HG03039 (cell line): Measurements from ENCODE around the gene FBXL16.

Experiments
- ATAC-seq: cut with Tn5 transposase; IDR thresholded peaks from one replicate; pipeline ENCODE4 v1.9.1; 2021; ENCODE audit warnings: mild to moderate bottlenecking, moderate library complexity; ENCODE audit not compliant: unreplicated experiment

FBXL16 gene

DNA sequence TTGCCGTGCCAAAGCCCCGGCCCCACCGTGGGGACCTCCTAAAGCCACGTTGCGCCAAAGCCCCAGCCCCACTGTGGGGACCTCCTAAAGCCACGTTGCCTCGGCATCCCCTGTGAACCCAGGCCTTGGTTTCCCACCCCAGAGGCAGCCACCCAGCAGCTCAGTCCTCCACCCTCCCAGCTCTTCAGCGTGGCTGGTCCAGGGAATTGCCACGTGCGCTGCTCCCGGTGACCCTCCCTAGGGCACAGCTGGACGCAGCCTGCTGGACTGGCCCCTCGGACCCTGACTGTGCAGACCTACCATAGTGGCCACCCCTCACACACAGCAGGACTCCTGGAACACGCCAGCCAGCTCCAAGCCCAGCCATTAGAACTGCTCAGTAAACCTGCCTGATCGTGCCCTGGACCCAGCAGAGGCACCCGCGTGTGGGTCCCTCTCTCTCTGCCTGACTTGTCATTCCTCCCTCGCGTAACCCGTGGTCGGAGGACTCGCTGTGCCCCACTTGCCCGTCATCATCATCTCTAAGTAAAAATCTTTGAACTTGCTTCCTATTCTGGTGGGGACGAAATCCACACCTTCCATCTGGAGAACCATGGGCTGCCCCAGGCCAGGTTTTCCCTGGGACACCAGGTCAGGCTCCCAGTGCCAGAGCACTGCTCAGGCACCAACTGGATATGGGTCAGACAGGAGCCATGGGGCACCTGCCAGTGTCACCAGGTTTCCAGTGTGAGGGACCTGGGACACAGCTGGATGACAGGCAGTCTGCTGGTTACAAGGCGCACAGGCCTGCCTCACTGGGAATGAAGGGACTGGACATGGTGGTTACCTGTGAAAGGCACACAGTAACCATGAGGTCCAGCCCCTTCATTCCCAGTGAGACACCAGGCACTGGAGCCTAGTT lies 29.6 kb upstream of the FBXL16 start:
- ATAC-seq = no peak

- no peak for ATAC-seq
These were observed 28.8 kb upstream of the FBXL16 start for GRCh38 chr16:734208-734980.

GRCh38 chr16:733382-734207 lies 28.0 kb upstream of the FBXL16 start:
- no peak for ATAC-seq

DNA sequence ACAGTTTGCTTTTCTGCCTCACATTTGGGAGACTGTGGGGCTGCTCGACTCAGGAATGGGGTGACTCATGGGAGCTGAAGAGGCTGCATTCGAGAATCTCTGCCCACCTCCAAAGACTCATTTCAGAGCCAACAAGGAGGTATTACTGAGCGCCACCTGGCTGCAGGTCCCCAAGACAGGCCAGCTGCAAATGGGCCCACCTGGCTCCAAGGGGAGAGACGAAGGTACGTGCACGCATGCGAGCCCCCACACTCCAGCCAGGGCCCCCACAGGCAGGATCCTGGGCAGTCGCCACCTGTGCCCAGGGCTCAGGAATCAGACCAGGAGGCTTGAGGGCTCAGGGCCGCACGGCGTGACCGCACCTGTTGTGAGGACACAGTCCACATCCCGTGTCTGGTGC lies 27.3 kb upstream of the FBXL16 start:
- no peak for ATAC-seq

GRCh38 chr16:732332-732731 lies 26.7 kb upstream of the FBXL16 start:
- ATAC-seq = no peak

DNA sequence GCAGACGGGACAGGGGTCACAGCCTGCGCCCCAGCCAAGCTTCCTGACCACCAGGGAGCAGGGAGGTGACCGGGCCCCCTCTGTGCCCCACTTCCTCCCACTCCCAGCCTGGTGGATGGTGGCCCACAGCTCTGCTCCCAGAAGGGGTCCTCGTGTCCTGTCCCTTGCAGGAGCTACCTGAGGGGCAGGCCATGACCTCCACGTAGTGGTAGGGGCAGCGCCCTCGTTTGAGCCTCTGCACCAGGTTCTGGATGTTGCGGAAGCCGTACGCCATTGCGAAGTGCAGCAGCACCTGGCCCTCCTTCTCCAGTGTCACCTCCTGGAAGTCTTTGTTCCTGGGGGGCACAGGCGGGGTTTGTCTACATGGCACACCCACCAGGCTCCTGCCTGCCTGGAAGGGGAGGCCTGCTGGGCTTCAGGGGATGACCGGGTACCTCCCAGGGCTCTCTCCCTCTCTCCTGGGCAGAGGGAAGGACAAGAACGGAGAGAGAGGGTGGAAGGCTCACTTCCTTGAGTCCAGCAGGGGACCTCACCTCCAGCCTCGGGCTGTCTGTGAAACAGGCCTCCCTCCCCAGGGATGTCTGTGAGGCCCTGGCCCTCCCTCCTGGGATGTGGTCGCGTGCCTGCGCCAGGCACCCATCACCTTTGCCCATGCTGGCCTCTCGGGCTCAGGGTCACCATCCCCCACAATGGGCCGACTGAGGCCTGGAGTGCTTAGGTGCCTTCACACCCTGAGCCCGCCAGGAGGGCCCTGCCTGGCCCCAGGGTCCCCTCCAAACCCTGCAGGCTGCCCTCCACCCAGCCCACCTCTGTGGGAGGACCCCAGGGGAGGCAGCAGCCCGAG lies 25.3 kb upstream of the FBXL16 start:
- ATAC-seq = no peak

DNA sequence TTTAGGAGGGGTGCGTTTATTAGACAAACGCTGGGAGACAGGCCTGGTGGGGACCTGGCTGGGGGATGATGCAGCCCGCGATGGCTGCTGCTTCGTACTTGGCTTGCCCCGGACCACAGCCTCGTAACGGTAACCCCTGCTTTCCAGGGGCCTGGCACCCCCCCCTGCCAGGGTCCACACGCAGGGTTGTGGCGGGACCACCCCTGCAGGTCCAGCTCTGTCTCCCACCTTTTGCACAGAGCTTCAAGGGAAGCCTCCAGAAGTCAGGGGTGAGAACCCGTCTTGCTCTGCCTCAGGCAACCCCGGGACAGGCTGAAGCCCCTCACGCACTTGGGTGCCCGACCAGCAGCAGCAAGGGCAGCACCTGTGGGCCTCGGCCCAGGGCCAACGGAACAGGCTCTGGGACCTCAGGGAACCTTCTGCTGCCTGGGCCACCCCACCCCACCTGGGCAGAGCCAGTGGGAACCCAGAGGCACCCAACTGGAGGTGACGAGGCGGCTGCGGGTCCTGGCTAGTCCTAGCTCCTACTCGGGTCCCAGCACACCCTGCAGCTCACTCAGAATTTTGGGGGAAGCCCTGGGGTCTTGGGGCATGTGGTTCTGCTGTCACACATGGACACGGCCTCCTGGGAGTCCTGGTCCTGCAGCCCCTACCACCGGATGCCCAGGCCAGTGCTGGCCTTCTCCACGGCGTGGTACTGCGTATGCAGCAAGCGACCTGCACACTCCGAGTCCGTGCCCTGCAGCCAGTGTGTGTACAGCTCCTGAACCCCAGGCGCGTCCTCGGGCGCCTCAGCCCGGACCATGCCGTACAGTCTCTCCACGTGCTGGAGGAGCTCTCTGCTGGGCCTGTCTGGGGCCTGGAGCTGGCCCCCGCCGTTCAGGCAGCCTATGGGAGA lies 24.4 kb upstream of the FBXL16 start:
- ATAC-seq = no peak

DNA sequence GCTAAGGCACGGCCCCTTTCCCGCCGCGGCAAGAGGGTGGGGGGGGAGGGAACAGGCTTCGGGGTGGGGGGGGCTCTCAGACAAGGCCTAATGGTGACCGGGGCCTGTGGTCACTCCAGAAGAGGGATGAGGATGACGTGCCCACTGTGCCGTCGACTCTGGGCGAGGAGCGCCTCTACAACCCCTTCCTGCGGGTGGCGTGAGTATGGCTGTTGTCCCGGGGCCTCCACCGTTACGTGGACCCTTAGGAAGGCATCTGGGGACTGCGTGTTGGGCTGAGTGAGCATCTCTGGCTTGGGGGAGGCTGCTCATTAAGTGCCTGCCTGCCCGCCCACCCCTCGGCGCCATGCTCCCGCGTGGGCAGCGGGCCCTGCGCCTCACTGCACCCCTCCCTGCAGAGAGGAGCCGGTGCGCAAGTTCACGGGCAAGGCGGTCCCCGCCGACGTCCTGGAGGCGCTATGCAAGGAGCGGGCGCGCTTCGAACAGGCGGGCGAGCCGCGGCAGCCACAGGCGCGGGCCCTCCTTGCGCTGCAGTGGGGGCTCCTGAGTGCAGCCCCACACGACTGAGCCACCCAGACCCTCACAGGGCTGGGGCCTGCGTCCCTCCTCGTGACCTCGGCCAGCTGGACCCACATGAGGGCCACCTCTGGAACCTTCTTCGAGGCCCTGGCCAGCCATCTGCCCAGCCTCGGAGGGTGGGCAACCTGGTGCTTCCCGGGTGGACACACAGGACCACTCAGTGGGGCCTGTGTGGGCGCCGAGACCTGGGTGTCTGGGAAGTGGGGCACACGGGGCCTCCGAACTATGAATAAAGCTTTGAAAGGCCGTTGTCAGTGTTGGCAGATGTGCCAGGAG lies 23.5 kb upstream of the FBXL16 start:
- no peak for ATAC-seq

DNA sequence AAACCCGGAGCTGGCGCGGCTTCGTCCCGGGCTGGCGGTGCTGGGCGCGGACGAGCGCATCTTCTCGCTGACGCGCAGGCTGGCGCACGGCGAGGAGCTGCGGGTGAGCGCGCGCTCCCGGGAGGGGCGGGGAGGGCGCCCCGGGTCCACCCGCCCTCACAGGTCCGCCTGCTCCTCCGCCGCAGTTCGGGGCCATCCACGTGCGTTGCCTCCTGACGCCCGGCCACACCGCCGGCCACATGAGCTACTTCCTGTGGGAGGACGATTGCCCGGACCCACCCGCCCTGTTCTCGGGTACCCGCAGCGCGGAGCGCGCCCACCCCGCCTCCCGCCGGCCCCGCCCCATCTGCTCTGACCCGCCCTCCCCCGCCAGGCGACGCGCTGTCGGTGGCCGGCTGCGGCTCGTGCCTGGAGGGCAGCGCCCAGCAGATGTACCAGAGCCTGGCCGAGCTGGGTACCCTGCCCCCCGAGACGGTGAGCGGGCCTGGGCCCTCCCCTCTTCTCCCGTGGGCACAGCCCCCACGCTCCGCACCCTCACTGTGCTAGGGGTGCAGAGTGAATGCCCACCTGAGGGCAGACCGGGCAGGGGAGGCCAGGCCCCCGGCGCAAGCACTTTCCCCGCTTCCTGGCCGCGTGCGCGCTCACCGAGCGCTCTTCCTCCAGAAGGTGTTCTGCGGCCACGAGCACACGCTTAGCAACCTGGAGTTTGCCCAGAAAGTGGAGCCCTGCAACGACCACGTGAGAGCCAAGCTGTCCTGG lies 22.7 kb upstream of the FBXL16 start:
- ATAC-seq = no peak

GRCh38 chr16:727291-727977 lies 21.8 kb upstream of the FBXL16 start:
- no peak for ATAC-seq

DNA sequence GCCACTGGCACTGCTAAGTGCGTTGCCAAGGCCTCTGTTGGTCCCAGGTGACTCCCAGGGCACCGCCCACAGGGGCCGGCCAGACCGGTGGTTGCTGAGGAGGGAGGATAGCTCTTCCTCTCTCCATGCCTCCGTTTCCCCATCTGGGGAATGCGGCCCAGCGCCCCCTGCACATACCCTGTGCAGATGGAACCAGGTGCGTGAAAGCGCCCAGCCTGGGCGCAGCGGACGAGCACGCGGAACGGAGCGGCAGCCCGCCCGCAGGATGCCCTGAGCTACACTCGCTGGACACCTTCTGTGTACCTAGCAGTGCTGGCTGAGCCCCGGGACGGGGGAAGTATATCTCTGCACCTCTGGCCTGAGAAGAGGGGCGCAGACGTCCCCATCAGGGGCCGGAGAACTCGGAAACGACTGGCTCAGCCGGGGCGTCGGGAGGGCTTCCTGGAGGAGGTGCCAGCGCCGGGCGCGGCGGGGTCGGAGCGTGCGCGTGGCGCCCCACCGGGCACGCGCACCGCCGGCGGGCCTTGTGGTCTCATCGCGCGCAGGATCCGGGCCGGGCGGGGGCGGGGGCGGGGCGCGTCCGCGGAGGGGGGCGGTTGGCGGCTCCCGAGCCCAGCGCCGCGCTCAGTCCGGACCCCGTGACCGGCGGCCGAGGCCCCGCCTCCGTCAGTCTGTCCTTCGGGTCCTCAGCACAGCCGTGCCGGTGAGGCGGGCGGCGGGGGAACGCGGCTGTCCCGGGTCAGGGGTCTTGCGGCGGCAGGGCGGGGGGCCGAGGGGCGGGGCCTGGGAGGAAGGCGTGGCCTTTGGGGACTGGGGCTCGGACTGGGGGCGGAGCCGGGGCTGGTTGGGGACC lies 21.1 kb upstream of the FBXL16 start, which contains the start of the genes CCDC78 and HAGHL:
Gene CCDC78, minus strand, starts transcription at position 6 of the 853 bp plus-strand sequence. CDS start 76 bp downstream, outside the sequence.
Gene HAGHL, plus strand, starts transcription at position 669 of the 853 bp plus-strand sequence. CDS start 404 bp downstream, outside the sequence.
- ATAC-seq = no peak

GRCh38 chr16:726188-726437 lies 20.5 kb upstream of the FBXL16 start:
- ATAC-seq = no peak

DNA sequence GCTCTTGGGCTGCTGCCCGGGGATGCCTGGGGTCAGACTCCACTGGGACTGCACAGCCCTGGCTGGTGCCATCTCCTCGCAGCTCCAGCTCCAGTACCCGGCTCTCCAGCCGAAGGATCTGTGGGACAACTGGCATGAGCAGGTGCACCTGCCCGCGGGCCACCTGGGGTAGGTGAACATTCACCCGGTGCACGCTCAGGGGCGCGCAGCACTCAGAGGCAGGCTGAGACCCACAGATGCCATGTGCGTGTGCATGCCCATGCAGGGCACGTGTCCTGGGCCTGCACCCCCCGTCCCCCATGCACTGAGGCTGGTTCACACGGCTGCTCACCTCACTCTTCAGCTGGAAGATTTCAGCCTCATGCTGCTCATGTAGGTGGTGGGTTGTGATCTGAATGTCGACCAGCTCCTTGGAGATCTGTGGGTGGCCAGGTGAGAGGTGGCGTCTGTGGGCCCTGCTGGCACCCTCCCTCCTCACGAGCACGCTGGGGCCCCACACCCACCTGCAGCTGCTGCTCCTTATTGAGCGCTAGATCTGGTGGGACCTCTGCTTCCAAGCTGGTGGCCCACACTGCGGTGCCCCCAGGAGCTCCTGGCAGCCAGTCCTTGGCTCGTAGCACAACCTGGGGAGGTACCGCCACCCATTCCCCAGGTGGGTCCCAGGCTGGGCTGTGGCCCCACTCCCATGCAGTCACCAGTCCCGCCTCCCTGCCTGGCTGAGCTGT lies 20.0 kb upstream of the FBXL16 start:
- ATAC-seq = no peak

DNA sequence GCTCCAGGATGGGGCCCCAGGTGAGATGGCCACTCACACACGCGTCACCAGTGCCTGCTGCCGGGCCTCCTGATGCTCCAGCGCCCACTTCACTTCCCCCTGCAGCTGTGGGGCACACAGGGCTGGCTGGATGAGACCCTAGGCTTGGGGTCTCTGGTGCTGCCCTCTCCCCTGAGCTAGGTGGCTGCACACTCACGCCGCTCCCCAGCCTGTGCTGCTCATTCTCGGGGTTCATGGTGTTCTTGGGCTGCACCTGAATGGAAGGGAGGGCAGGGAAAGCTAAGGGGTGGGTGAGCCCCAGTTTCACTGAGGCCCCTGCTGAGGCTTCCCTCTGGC lies 19.4 kb upstream of the FBXL16 start:
- ATAC-seq = no peak

- no peak for ATAC-seq
These were observed 18.8 kb upstream of the FBXL16 start for GRCh38 chr16:724188-725040.
